GM12872 (cell line): ENCODE results near the gene HEXA.

Source experiments
- TF ChIP-seq, protein P1 (sequence below): IDR thresholded peaks from 3 replicates; pipeline ENCODE4 v1.5.1; 2011; ENCODE audit warnings: low read depth, mild to moderate bottlenecking, low read length, moderate library complexity; ENCODE audit not compliant: insufficient read depth

Gene HEXA

GRCh38 chr15:72315706-72316370, 60.0 kb downstream of the HEXA start:
- TF ChIP-seq, protein P1, sequence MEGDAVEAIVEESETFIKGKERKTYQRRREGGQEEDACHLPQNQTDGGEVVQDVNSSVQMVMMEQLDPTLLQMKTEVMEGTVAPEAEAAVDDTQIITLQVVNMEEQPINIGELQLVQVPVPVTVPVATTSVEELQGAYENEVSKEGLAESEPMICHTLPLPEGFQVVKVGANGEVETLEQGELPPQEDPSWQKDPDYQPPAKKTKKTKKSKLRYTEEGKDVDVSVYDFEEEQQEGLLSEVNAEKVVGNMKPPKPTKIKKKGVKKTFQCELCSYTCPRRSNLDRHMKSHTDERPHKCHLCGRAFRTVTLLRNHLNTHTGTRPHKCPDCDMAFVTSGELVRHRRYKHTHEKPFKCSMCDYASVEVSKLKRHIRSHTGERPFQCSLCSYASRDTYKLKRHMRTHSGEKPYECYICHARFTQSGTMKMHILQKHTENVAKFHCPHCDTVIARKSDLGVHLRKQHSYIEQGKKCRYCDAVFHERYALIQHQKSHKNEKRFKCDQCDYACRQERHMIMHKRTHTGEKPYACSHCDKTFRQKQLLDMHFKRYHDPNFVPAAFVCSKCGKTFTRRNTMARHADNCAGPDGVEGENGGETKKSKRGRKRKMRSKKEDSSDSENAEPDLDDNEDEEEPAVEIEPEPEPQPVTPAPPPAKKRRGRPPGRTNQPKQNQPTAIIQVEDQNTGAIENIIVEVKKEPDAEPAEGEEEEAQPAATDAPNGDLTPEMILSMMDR: no peak

DNA sequence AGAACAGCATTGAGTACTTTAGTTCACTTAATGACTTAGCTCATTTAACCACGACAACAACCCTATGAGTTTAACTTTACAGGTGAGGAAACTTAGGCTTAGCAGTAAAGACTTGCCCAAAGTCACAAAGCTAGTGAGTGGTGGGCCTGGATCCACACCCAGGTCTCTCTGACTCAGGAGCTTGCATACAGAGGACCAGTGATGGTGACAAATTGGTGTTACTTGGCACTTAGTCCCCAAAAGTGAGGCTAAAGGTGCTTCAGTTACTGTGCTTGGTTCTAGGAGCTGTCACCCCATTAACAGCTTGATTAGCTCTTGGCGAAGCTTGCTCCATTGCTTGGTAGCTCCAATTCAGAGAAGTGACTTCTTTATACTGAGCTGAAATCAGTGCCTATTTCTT, 61.9 kb downstream of the HEXA start:
- TF ChIP-seq, protein P1: no peak

- TF ChIP-seq, protein P1: no peak
Observed at GRCh38 chr15:72313448-72313840, 62.4 kb downstream of the HEXA start.

- TF ChIP-seq, protein P1: peak; percentile 87
Observed at GRCh38 chr15:72312605-72313447, 63.0 kb downstream of the HEXA start.

- TF ChIP-seq, protein P1: no peak
Observed at GRCh38 chr15:72307026-72307425, 68.8 kb downstream of the HEXA start.

- TF ChIP-seq, protein P1: no peak
Observed at GRCh38 chr15:72306211-72306785, 69.5 kb downstream of the HEXA start.

- TF ChIP-seq, protein P1: no peak
Observed at GRCh38 chr15:72304596-72304995, 71.2 kb downstream of the HEXA start.
